HepG2 (cell line): ENCODE measurements around the gene TTC21B. TPM values are rescaled to one million over a fixed set of nuclear protein-coding genes. Genes with fewer than 3 reads are reported as not detected.

Source experiments
- CAMTA2 ChIP-seq: sonication (generic); formaldehyde crosslinking; IDR thresholded peaks from 2 replicates; pipeline ENCODE4 v1.4.0; 2020; ENCODE audit warnings: mild to moderate bottlenecking, missing genetic modification reagents, borderline replicate concordance
- CCAR2 ChIP-seq: fragments of 200-400 bp; formaldehyde crosslinking; optimal IDR thresholded peaks from 2 replicates; pipeline ENCODE3; 2018; ENCODE audit warnings: low read depth, mild to moderate bottlenecking, low read length, moderate library complexity
- GLI4 ChIP-seq: sonication (generic); formaldehyde crosslinking; IDR thresholded peaks from 2 replicates; pipeline ENCODE4 v1.5.1; 2020; ENCODE audit warnings: missing genetic modification reagents, mild to moderate bottlenecking, moderate library complexity, borderline replicate concordance
- HES4 ChIP-seq: sonication (generic); formaldehyde crosslinking; IDR thresholded peaks from 2 replicates; pipeline ENCODE4 v1.9.0; 2021; ENCODE audit warnings: mild to moderate bottlenecking, missing genetic modification reagents, borderline replicate concordance
- KLF15 ChIP-seq: sonication (generic); formaldehyde crosslinking; IDR thresholded peaks from 2 replicates; pipeline ENCODE4 v1.8.1; 2023; ENCODE audit warnings: borderline replicate concordance, mild to moderate bottlenecking, inconsistent platforms, missing genetic modification reagents, mixed read lengths
- POGZ ChIP-seq: sonication (generic); formaldehyde crosslinking; IDR thresholded peaks from 2 replicates; pipeline ENCODE4 v1.4.0; 2020; ENCODE audit warnings: mild to moderate bottlenecking, missing genetic modification reagents
- SRSF9 ChIP-seq: fragments of 200-400 bp; formaldehyde crosslinking; IDR thresholded peaks from 2 replicates; pipeline ENCODE4 v1.6.1; 2018; ENCODE audit warnings: borderline replicate concordance, mild to moderate bottlenecking, low read depth, low read length; ENCODE audit not compliant: insufficient read depth, poor library complexity, severe bottlenecking
- ZHX2 ChIP-seq, 2 experiments: sonication (generic) in 1 of 2; formaldehyde crosslinking in 1 of 2; IDR thresholded peaks; 2 replicates each; pipeline versions ENCODE4 v1.6.1 to v1.9.0; 2014 to 2022; ENCODE audit warnings: antibody characterized with exemption in 1 of 2, borderline replicate concordance in 1 of 2, inconsistent platforms in 1 of 2, low read depth in 1 of 2, missing genetic modification reagents in 1 of 2
- ZNF441 ChIP-seq: sonication (generic); formaldehyde crosslinking; IDR thresholded peaks from 2 replicates; pipeline ENCODE4 v1.7.0; 2021; ENCODE audit warnings: missing genetic modification reagents, borderline replicate concordance
- ZNF503 ChIP-seq: sonication (generic); formaldehyde crosslinking; IDR thresholded peaks from 2 replicates; pipeline ENCODE4 v1.4.0; 2020; ENCODE audit warnings: missing genetic modification reagents
- ZNF546 ChIP-seq: sonication (generic); formaldehyde crosslinking; conservative IDR thresholded peaks from 2 replicates; pipeline ENCODE4 v1.8.1; 2023; ENCODE audit warnings: mild to moderate bottlenecking, missing genetic modification reagents
- ZNF547 ChIP-seq: sonication (generic); formaldehyde crosslinking; IDR thresholded peaks from 2 replicates; pipeline ENCODE4 v1.5.1; 2020; ENCODE audit warnings: mild to moderate bottlenecking, missing genetic modification reagents
- ZNF550 ChIP-seq: sonication (generic); formaldehyde crosslinking; IDR thresholded peaks from 2 replicates; pipeline ENCODE4 v1.4.0; 2020; ENCODE audit warnings: mild to moderate bottlenecking, missing genetic modification reagents, borderline replicate concordance
- ZNF557 ChIP-seq: sonication (generic); formaldehyde crosslinking; IDR thresholded peaks from 2 replicates; pipeline ENCODE4 v1.4.0; 2020; ENCODE audit warnings: missing genetic modification reagents
- ZNF678 ChIP-seq: sonication (generic); formaldehyde crosslinking; IDR thresholded peaks from 2 replicates; pipeline ENCODE4 v1.4.0; 2020; ENCODE audit warnings: mild to moderate bottlenecking, missing genetic modification reagents
- polyA plus RNA-seq, 8 experiments: library from polyadenylated mRNA; depleted of rRNA in 3 of 8; stranded (reverse) in 7 of 8; unstranded in 1 of 8; fragments of >200 nt; fragmentation: Illumina TruSeq in 4 of 8; extraction: Trizol in 4 of 8; gene quantifications; 2 replicates each; pipeline versions ENCODE4 v1.2.1 to v1.2.3, GENCODE V29; 2011 to 2016; ENCODE audit warnings: low read depth in 4 of 8, missing spikeins in 1 of 8, mixed read lengths in 1 of 8; ENCODE audit not compliant: insufficient read depth in 1 of 8
- total RNA-seq, 5 experiments: library from RNA; depleted of rRNA; stranded (reverse); fragments of >200 nt; fragmentation: Illumina TruSeq; extraction: Trizol; gene quantifications; 2 replicates each; pipeline ENCODE4 v1.2.3, GENCODE V29; 2016; ENCODE audit warnings: low read depth in 1 of 5
- TF ChIP-seq, protein P1 (sequence below): sonication (generic); formaldehyde crosslinking; IDR thresholded peaks from 2 replicates; pipeline ENCODE4 v1.5.1; 2020; ENCODE audit warnings: missing genetic modification reagents, mild to moderate bottlenecking, borderline replicate concordance
- TF ChIP-seq, protein P2 (sequence below), 2 experiments: sonication (generic) in 1 of 2; formaldehyde crosslinking in 1 of 2; IDR thresholded peaks; 2 replicates each; pipeline versions ENCODE4 v1.5.1 to v1.6.1; 2011 to 2020; ENCODE audit warnings: borderline replicate concordance in 1 of 2, low read depth in 1 of 2, low read length in 1 of 2, mild to moderate bottlenecking in 1 of 2, missing genetic modification reagents in 1 of 2, moderate library complexity in 1 of 2

Gene TTC21B
- total and polyA plus RNA-seq, 2 of the 13 experiments (the other 11 are each of a cell fraction or from before 2014, with no cell fraction given) = 39.1 to 67.1 TPM

- TF ChIP-seq ZHX2 (IDR thresholded peaks at IDR 0.05; ENCODE audit: low read depth) (no peak), ZHX2 (CRISPR knock-in tag; IDR thresholded peaks at IDR 0.05; ENCODE audit: borderline replicate concordance) (no peak), HES4 (CRISPR knock-in tag) (no peak), CCAR2 (no peak), ZNF503 (CRISPR knock-in tag) (no peak), ZNF557 (CRISPR knock-in tag) (no peak), GLI4 (CRISPR knock-in tag) (no peak), POGZ (peak; percentile 79), ZNF547 (CRISPR knock-in tag) (no peak), ZNF441 (CRISPR knock-in tag) (no peak), ZNF550 (CRISPR knock-in tag) (no peak), KLF15 (CRISPR knock-in tag) (no peak), CAMTA2 (CRISPR knock-in tag) (no peak), SRSF9 (no peak), ZNF546 (CRISPR knock-in tag) (no peak), ZNF678 (CRISPR knock-in tag) (no peak)
- TF ChIP-seq, protein P1, sequence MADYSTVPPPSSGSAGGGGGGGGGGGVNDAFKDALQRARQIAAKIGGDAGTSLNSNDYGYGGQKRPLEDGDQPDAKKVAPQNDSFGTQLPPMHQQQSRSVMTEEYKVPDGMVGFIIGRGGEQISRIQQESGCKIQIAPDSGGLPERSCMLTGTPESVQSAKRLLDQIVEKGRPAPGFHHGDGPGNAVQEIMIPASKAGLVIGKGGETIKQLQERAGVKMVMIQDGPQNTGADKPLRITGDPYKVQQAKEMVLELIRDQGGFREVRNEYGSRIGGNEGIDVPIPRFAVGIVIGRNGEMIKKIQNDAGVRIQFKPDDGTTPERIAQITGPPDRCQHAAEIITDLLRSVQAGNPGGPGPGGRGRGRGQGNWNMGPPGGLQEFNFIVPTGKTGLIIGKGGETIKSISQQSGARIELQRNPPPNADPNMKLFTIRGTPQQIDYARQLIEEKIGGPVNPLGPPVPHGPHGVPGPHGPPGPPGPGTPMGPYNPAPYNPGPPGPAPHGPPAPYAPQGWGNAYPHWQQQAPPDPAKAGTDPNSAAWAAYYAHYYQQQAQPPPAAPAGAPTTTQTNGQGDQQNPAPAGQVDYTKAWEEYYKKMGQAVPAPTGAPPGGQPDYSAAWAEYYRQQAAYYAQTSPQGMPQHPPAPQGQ (CRISPR knock-in tag) = no peak
- TF ChIP-seq, protein P2, sequence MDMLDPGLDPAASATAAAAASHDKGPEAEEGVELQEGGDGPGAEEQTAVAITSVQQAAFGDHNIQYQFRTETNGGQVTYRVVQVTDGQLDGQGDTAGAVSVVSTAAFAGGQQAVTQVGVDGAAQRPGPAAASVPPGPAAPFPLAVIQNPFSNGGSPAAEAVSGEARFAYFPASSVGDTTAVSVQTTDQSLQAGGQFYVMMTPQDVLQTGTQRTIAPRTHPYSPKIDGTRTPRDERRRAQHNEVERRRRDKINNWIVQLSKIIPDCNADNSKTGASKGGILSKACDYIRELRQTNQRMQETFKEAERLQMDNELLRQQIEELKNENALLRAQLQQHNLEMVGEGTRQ (IDR thresholded peaks at IDR 0.05; ENCODE audit: low read depth, low read length) = no peak
- TF ChIP-seq, protein P2 (CRISPR knock-in tag; IDR thresholded peaks at IDR 0.05; ENCODE audit: borderline replicate concordance) = no peak
These were observed 3.1 kb downstream of the TTC21B start (continued) for GRCh38 chr2:165950438-165950837.
